Measurements from ENCODE around the gene TANGO2.

The TANGO2 gene

DNA sequence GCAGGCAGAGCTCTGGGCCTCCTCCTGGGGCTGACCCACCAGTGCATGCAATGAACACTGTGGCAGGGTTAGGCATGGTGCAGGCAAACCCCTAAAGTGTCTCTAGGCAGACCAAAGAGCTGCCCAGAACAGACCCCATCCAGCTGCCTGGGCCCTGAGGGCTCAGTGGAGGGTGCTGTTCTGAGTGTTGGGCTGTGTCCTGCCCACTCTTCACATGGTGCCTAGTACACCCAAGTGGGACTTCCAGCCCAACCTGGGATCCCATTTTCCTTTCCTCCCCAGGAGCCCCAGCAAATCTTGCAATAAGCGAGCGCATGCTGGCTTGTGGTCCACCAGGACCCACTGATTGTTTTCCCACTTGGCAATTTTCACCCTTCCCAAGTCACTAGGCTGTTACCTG is 30.7 kb upstream of the TANGO2 start:
- H4K8ac ChIP-seq (ENCODE audit: low read depth, low read length) = no peak overlapping the region
- H4K5ac ChIP-seq (ENCODE audit: low read length) = no peak overlapping the region
- H3K18ac ChIP-seq (ENCODE audit: low read length) = no peak overlapping the region
- no peak overlapping the region for H2AK5ac ChIP-seq (ENCODE audit: low read length)
- peaks cover 5% of the 10 kb centered on the region for H3K4me1 ChIP-seq (ENCODE audit: control insufficient read depth, low read depth, low read length)
- no peak overlapping the region for H3K27ac ChIP-seq (ENCODE audit: low read depth, low read length)
- H2BK15ac ChIP-seq (replicated peaks; ENCODE audit: low read depth) = no peak overlapping the region
- H3K27me3 ChIP-seq (ENCODE audit: insufficient read depth, low read length, poor library complexity) = no peaks in the 10 kb centered on the region
- no peak overlapping the region for H3K23ac ChIP-seq (ENCODE audit: low read length)
- no peaks in the 10 kb centered on the region for H3K36me3 ChIP-seq (ENCODE audit: control insufficient read depth, insufficient read depth, low read length)
- H2BK120ac ChIP-seq (ENCODE audit: low read depth, low read length) = no peak overlapping the region
- H3K4me2 ChIP-seq (ENCODE audit: low read length) = no peak overlapping the region
- no peak for DNase-seq
- H3K79me1 ChIP-seq (ENCODE audit: low read length) = peaks cover 7% of the 10 kb centered on the region
- H3K4ac ChIP-seq (ENCODE audit: low read depth, low read length) = no peak overlapping the region
- H3K56ac ChIP-seq (ENCODE audit: low read length) = no peak overlapping the region
- no peaks in the 10 kb centered on the region for H3K79me2 ChIP-seq (ENCODE audit: control insufficient read depth, insufficient read depth, low read length)
- H3K4me3 ChIP-seq (ENCODE audit: low read length) = no peak overlapping the region
- no peak overlapping the region for H2BK5ac ChIP-seq (ENCODE audit: low read length)
- no CpG with 5 or more reads among the region's 2 CpGs for WGBS (ENCODE audit: extremely low coverage, insufficient coverage, low lambda C conversion rate)
- no peak overlapping the region for H3K9ac ChIP-seq (ENCODE audit: low read length)

DNA sequence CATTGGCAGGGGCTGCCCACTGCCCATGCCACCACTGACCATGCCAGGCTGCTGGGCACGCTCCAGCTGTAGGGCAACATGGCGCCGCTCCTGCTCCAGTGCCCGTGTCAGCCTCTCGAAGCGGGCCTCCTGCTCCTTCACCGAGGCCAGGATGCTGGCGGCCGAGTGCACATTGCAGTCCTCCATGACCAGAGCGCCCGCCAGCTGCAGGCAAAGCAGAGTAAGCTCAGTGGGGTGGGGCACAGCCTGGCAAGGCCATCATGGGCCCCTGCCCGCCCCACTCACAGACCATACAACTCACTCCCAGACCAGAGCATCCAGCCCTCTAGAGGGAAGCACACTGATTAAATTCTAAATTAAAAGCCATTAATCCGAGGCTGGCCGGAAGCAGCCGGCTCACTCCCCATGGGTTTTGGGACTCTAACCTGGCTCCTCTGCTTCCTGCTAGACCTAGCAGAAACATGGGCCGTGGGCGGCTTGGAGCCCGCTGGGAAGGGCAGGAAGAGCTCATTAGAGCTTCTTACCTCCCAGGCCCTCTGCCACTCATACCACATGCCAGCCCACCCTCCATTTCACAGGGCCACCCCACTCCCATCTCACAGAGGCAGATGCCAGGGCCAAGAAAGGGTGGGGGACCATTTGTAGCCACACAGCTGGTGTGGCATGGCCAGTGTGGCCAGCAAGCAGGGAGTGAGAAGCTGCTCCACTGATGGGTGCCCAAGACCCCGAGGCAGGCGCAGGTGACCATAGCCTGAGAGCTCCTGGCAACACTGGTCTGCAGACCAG is 30.1 kb upstream of the TANGO2 start:
- H3K27ac ChIP-seq (ENCODE audit: low read depth, low read length) = no peak overlapping the region
- H2AK5ac ChIP-seq (ENCODE audit: low read length) = no peak overlapping the region
- H3K27me3 ChIP-seq (ENCODE audit: insufficient read depth, low read length, poor library complexity) = no peaks in the 10 kb centered on the region
- H3K18ac ChIP-seq (ENCODE audit: low read length) = no peak overlapping the region
- H3K4ac ChIP-seq (ENCODE audit: low read depth, low read length) = no peak overlapping the region
- no peak overlapping the region for H2BK5ac ChIP-seq (ENCODE audit: low read length)
- no peak overlapping the region for H4K5ac ChIP-seq (ENCODE audit: low read length)
- WGBS (ENCODE audit: extremely low coverage, insufficient coverage, low lambda C conversion rate) = no CpG with 5 or more reads among the region's 20 CpGs
- peaks cover 5% of the 10 kb centered on the region for H3K4me1 ChIP-seq (ENCODE audit: control insufficient read depth, low read depth, low read length)
- H3K23ac ChIP-seq (ENCODE audit: low read length) = no peak overlapping the region
- no peaks in the 10 kb centered on the region for H3K36me3 ChIP-seq (ENCODE audit: control insufficient read depth, insufficient read depth, low read length)
- no peak overlapping the region for H3K9ac ChIP-seq (ENCODE audit: low read length)
- no peak overlapping the region for H3K4me2 ChIP-seq (ENCODE audit: low read length)
- no peak for DNase-seq
- peaks cover 5% of the 10 kb centered on the region for H3K79me1 ChIP-seq (ENCODE audit: low read length)
- no peaks in the 10 kb centered on the region for H3K79me2 ChIP-seq (ENCODE audit: control insufficient read depth, insufficient read depth, low read length)
- no peak overlapping the region for H4K8ac ChIP-seq (ENCODE audit: low read depth, low read length)
- no peak overlapping the region for H2BK120ac ChIP-seq (ENCODE audit: low read depth, low read length)
- no peak overlapping the region for H2BK15ac ChIP-seq (replicated peaks; ENCODE audit: low read depth)
- H3K56ac ChIP-seq (ENCODE audit: low read length) = no peak overlapping the region
- no peak overlapping the region for H3K4me3 ChIP-seq (ENCODE audit: low read length)

GRCh38 chr22:19991395-19991644 is 29.6 kb upstream of the TANGO2 start:
- Histone ChIP-seq H2AK5ac (ENCODE audit: low read length) (no peak overlapping the region), H3K9ac (ENCODE audit: low read length) (no peak overlapping the region), H3K36me3 (ENCODE audit: control insufficient read depth, insufficient read depth, low read length) (no peaks in the 10 kb centered on the region), H3K27me3 (ENCODE audit: insufficient read depth, low read length, poor library complexity) (no peaks in the 10 kb centered on the region), H3K79me1 (ENCODE audit: low read length) (no peaks in the 10 kb centered on the region), H4K8ac (ENCODE audit: low read depth, low read length) (no peak overlapping the region), H3K4me3 (ENCODE audit: low read length) (no peak overlapping the region), H3K56ac (ENCODE audit: low read length) (no peak overlapping the region), H3K23ac (ENCODE audit: low read length) (no peak overlapping the region), H3K4me1 (ENCODE audit: control insufficient read depth, low read depth, low read length) (no peaks in the 10 kb centered on the region), H2BK15ac (replicated peaks; ENCODE audit: low read depth) (no peak overlapping the region), H2BK5ac (ENCODE audit: low read length) (no peak overlapping the region), H3K27ac (ENCODE audit: low read depth, low read length) (no peak overlapping the region), H3K4me2 (ENCODE audit: low read length) (no peak overlapping the region), H3K79me2 (ENCODE audit: control insufficient read depth, insufficient read depth, low read length) (no peaks in the 10 kb centered on the region), H2BK120ac (ENCODE audit: low read depth, low read length) (no peak overlapping the region), H3K18ac (ENCODE audit: low read length) (no peak overlapping the region), H4K5ac (ENCODE audit: low read length) (no peak overlapping the region), H3K4ac (ENCODE audit: low read depth, low read length) (no peak overlapping the region)
- DNase-seq = no peak

DNA sequence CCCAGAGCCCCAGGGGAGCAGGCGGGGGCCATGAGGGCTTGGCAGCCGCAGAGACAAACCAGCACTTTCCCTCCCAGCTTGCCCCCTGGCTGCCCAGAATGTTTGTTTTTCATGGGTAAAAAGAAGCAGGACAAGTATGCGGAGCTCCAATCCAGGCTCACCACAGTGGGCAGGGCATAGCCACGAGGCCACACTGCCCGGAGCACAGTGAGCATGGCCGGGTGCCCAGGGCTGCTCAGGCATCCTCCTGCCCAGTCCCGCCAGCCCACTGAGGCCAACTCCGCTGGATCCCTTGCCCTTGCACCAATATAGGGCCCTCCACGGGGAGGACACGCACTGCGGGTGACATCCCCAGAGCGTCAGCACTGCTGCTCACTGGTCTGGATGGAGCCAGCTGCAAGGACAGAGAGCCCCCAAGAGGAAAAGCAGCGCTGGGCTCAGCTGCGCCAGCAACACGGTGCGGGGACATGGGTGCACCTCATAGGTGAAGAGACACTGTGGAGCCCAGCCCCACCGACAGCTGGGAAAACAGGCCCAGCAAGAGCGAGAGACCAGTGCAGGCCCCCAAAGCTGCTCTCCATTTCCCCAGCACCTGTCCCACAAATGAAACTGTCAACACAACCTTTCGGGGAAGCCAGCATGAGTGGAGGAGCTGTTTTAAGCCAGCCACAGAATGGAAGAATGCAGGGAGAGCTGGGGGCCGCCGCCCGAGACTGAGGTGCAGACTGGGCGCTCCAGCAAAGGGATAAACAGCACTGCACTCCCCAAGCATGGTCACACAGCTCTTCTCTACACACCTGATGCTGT is 29.1 kb upstream of the TANGO2 start:
- no CpG with 5 or more reads among the region's 23 CpGs for WGBS (ENCODE audit: extremely low coverage, insufficient coverage, low lambda C conversion rate)
- no peak for DNase-seq

DNA sequence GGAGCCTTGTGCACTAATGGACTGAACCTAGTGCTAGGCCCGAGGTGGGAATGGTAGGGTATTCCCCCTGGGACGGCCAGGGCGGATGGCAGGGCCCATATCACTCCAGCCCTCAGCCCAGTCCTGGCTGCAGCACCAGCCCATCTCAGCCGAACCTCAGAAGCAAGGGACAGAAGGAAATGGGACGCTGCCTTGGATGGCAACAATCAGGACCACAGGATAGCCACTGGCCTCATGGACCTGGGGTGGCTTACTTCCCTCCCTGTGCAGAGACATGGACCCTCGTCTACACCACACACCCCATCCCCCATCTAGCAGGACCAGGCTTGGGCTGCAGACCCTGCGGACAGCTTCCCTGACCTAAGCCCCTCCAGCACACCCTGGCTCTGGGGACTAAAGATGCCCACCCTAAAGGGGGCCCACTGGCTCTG is 28.4 kb upstream of the TANGO2 start:
- Histone ChIP-seq H3K56ac (ENCODE audit: low read length) (no peak overlapping the region), H3K4me1 (ENCODE audit: control insufficient read depth, low read depth, low read length) (no peaks in the 10 kb centered on the region), H2BK15ac (replicated peaks; ENCODE audit: low read depth) (no peak overlapping the region), H3K79me1 (ENCODE audit: low read length) (no peaks in the 10 kb centered on the region), H4K5ac (ENCODE audit: low read length) (no peak overlapping the region), H3K4ac (ENCODE audit: low read depth, low read length) (no peak overlapping the region), H4K8ac (ENCODE audit: low read depth, low read length) (no peak overlapping the region), H3K23ac (ENCODE audit: low read length) (no peak overlapping the region), H3K27me3 (ENCODE audit: insufficient read depth, low read length, poor library complexity) (no peaks in the 10 kb centered on the region), H3K4me2 (ENCODE audit: low read length) (no peak overlapping the region), H3K9ac (ENCODE audit: low read length) (no peak overlapping the region), H3K18ac (ENCODE audit: low read length) (no peak overlapping the region), H3K4me3 (ENCODE audit: low read length) (no peak overlapping the region), H2BK120ac (ENCODE audit: low read depth, low read length) (no peak overlapping the region), H2AK5ac (ENCODE audit: low read length) (no peak overlapping the region), H2BK5ac (ENCODE audit: low read length) (no peak overlapping the region), H3K79me2 (ENCODE audit: control insufficient read depth, insufficient read depth, low read length) (no peaks in the 10 kb centered on the region), H3K27ac (ENCODE audit: low read depth, low read length) (no peak overlapping the region), H3K36me3 (ENCODE audit: control insufficient read depth, insufficient read depth, low read length) (no peaks in the 10 kb centered on the region)
- WGBS (ENCODE audit: extremely low coverage, insufficient coverage, low lambda C conversion rate) = no CpG with 5 or more reads among the region's 7 CpGs
- DNase-seq = no peak

More for the DNA sequence above, 29.1 kb upstream of the TANGO2 start:
- H2BK120ac ChIP-seq (ENCODE audit: low read depth, low read length) = no peak overlapping the region
- no peaks in the 10 kb centered on the region for H3K79me1 ChIP-seq (ENCODE audit: low read length)
- no peak overlapping the region for H4K5ac ChIP-seq (ENCODE audit: low read length)
- no peak overlapping the region for H3K9ac ChIP-seq (ENCODE audit: low read length)
- H3K18ac ChIP-seq (ENCODE audit: low read length) = no peak overlapping the region
- no peak overlapping the region for H3K4me2 ChIP-seq (ENCODE audit: low read length)
- no peaks in the 10 kb centered on the region for H3K79me2 ChIP-seq (ENCODE audit: control insufficient read depth, insufficient read depth, low read length)
- no peak overlapping the region for H3K23ac ChIP-seq (ENCODE audit: low read length)
- H2BK15ac ChIP-seq (replicated peaks; ENCODE audit: low read depth) = no peak overlapping the region
- no peak overlapping the region for H3K4ac ChIP-seq (ENCODE audit: low read depth, low read length)
- H2AK5ac ChIP-seq (ENCODE audit: low read length) = no peak overlapping the region
- no peaks in the 10 kb centered on the region for H3K36me3 ChIP-seq (ENCODE audit: control insufficient read depth, insufficient read depth, low read length)
- H3K4me1 ChIP-seq (ENCODE audit: control insufficient read depth, low read depth, low read length) = no peaks in the 10 kb centered on the region
- H3K27ac ChIP-seq (ENCODE audit: low read depth, low read length) = no peak overlapping the region
- H3K27me3 ChIP-seq (ENCODE audit: insufficient read depth, low read length, poor library complexity) = no peaks in the 10 kb centered on the region
- no peak overlapping the region for H2BK5ac ChIP-seq (ENCODE audit: low read length)
- no peak overlapping the region for H3K56ac ChIP-seq (ENCODE audit: low read length)
- H3K4me3 ChIP-seq (ENCODE audit: low read length) = no peak overlapping the region
- H4K8ac ChIP-seq (ENCODE audit: low read depth, low read length) = no peak overlapping the region
